CD4-positive, alpha-beta T cell treated with Interleukin-15 for 1 hour (primary cell): ENCODE measurements around the gene RAPGEF4.

Source experiments
- DNase-seq: peaks from one replicate; pipeline ENCODE4 v3.0.0-alpha.2; 2020

RAPGEF4 gene

DNA sequence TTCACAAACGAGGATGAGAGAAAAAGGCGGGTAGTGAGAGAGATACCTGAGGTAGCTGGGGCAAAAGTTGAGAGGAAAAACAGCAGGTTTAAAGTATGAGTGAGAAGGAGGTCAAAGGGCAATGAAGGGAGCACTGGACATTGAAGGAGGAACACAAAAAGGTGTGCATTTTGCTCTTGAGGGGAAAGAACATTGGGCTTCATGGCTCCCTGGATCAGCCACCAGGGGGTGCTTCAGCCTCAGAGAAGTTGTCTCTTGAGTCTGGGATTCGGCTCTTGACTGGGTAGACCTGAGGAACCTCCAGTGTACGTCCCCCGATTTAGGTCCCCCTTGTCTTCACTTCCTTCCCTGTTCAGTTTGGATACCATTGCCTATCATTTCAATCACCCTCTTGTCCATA, 128.5 kb downstream of the RAPGEF4 start:
- DNase-seq = no peak

DNA sequence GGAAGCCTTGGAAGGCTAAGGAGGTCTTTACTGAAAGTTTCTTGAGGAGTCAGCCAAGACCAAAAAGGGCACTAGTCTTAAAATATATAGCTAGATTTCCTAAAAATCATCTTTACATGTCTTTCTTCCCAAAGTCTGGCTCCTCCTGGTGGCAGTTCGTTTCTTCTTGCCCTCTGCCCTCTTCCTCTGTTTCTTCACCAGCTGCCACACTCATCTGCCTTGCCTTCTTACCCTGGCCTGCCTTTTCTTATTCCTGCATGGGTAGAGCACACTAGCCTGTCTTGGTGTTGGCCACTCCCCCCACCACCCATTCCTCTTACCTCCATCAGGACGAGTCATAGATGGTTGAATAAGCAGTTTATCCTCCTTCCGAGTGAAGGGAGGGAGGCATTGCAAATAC, 129.8 kb downstream of the RAPGEF4 start:
- no peak for DNase-seq

DNA sequence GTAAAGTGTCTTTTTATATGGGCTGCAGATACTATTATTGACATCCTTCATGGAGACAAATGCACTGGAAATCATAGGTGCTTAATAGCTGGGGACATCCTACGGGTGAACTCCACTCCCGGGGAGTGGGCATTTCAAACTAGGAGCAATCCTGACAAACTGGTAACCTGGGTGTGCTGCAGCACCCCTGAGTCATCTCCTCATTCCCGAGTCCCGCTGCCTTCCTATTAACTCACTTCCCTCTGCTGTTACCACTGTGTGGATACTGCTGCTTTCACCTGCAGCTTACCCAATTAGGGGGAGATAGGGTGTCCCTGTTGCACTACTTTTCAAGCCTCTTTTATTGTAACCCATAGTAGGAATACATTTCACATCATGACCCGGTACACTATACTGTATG, 134.2 kb downstream of the RAPGEF4 start:
- no peak for DNase-seq

DNA sequence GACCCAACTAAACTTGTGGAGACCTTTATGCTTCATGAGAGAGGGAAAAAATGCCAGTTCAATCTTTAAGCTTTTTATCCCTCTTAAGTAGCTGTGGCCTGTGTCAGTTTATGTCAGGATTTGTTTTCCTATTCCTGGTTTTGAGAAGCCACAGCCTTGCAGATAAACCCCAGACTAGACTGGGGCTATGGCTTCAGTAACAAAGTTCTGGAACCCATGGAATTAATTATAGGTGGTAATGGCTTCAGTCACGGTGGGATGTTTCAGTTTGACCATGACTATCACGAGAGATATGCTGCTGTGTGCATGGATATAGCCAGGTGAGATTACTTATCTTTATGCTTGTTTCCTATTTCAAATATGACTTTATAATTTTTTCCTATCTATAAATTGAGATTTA, 134.8 kb downstream of the RAPGEF4 start:
- DNase-seq = no peak

DNA sequence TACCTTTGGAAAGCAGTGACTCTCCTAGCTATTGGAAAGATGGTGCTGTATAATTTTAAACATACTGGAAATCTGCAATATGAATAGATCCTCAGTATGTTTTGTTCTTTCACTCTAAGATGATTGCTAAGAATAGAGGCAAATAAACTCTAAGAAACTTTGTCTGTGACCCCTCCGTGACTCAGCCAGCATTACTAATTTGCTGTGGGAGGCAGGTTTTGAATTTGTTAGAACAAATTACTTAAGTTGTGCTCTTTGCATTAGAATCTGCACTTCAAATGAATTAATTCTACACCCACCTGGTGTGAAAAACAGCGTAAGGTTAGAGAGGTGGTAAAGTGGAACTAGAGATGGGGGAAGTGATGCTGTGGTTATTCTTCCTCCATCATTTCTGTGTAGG, 142.2 kb downstream of the RAPGEF4 start:
- no peak for DNase-seq

DNA sequence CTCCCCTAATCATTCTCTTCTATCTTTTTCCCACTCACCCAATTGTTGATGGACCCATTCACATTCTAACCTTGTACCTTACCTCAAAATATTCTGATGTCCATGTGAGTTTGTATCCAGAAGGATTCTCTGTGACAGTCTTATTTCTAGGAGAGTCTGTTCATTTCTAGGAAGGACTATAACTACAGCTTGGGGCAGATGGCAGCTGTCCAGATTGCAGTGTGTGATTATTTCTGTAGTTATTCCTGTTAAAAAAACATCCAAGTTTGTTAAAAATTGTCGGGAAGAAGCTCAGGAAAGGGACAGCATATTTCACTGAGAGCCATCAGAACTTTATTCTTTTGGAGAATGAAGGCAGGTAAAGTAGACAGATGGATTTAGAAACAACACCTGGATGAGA, 142.6 kb downstream of the RAPGEF4 start:
- no peak for DNase-seq

DNA sequence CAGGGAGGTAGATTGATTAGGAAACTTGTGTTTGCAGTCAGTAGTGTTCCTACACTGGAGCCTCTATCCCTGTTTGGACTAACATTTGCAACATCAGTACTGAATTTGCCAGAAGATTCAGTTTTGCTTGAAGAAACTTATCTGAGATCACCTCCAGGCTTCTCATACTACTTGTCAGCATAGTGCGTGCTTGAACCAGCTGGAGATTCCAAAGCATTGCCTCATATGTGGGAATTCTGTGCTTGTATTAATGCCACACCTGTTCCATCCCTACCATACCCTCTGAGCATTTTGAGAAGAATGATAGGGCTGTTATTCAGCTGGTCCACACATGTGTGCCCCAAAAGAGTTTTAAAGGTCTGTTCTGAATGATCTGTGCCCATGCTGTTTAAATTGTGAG, 148.7 kb downstream of the RAPGEF4 start:
- DNase-seq = no peak

DNA sequence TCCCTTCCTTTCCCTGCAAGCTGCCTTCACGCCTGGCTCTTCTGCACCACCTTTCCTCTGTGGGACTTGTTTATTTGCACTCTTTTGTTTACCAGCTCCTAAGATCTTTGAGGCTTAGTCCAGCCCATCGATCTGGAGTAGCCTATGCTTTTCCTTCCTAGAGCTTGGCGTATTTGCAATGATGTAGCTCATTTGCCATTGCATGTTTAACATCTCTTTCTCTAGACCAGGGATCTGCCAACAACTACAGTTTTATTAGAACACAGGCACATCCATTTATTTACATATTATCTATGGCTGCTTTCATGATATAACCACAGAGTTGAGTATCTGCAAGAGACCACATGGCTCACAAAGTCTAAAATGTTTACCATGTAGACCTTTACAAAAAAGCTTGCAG, 150.4 kb downstream of the RAPGEF4 start:
- no peak for DNase-seq

DNA sequence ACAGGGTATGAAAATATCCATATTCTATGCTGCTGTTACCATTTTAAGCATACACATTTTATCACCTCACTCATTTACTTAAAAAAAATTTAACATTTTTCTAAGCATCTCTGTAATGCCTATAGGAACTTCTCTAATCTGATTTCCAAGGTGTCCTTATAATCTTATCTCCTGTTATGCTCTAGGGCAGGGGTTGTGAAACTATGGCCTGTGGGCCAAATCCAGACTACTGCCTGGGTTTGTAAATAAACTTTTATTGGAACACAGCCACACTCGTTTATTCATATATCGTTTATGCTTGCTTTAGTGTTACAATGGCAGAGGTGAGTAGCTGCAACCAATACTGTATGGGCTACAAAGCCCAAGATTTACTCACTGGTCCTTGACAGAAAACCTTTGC, 151.6 kb downstream of the RAPGEF4 start:
- DNase-seq = no peak

DNA sequence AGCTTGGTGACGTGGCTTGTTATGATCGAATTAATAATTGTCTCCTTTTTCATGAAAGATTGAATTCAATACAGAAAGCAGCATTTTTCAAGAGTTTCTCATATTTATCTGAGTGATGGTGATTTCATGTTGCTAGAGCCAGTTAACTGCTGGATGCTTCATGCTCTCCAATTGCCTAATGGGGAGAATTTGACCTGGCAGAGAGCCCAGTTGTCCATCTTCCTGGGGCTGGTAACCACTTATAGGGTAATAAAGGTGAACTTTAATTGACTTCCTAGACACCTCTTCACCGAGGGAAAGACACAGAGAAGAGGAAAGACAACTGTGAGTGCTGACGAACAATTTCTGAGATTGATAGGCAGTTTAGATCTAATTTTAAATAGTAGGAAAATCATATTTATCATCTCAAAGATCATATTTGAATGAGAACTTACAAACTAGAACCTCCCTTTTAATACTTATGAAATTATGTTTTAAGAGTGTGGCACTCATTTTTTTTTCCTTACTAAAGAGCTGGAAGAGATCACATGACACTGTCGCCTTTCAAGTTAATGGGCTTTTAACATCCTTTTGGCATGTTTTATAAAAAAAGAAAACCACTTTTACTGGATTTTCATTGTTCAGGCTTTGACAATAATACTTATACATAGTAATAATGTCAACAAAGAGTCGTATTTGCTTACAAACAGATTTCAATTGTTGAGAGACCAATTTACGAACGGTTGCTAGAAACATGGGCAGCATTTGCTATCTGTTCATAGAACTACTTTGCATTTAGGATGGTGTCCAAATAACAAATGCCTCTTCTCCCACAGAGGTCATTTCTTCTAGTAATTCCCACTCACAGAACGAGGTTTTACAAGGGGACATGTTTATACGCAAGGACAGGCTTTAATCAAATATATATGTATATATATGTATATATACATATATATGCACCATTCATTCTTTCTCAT, 153.3 kb downstream of the RAPGEF4 start:
- no peak for DNase-seq

DNA sequence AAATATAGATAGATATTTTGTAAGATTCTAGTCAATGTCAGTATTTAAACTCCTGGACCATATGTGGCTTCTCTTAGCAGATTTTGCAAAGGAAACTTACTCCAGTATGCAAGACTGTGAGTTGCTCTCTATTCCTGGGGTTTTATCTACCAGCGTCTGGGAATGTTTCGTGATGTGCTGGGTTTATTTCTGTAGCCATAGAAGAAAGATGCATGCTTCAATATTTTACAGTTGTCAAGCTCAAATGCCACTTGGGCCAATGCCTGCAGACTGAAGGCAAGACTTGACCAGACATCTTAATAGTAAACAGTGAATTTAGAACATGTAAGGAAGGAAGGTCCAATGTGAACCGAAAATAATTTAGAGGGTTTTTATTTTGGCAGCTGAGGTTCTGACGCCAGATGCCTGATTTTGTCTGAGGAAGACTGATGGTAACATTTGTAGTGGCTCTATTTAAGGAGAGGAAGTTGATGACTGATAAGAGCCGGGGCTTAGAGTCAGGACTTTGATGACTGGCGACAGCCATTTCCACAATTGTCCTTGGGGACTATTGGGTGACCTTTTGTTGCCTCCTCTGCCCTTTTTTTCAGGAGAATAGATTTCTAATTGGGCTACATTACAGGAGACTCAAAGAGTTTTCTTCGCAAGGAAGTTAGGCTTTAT, 154.3 kb downstream of the RAPGEF4 start:
- DNase-seq = no peak

DNA sequence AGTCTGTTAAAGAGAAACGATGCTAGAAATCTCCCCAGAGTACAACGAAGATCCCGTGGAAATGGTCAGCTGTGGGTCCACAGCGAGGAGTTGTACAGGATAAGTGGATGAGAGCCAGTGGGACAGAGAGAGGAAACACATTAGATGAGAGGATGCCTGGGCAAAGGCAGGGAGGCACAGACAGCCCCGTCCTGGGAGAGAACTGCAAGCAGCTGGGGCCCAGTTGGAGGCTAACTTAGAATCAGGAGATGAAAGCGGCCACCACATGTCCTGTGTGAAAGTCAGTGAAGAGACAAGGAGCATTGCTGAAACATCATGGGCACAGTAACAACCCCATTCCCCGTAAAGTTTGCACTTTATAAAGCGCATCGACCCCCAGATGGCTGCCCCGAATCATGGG, 157.5 kb downstream of the RAPGEF4 start:
- DNase-seq = no peak

DNA sequence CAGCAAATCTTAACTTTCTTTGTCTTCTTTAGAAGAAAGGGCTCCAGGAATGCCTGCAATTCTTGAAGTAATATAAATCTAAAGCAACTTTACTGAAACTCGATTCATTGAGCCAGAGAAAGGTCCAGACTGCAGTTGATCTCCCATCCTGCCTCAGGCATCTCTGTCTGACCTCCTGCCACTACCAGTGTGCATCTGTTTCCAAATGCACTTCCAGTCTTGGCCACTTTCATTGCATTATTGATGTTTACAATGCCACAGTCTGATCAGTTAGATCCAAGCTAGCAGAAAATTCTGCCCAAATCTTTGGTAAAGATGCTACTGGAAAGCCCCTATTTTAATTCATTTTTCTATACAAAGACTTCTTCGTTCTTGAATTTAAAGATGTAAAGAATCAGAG, 158.0 kb downstream of the RAPGEF4 start:
- no peak for DNase-seq

DNA sequence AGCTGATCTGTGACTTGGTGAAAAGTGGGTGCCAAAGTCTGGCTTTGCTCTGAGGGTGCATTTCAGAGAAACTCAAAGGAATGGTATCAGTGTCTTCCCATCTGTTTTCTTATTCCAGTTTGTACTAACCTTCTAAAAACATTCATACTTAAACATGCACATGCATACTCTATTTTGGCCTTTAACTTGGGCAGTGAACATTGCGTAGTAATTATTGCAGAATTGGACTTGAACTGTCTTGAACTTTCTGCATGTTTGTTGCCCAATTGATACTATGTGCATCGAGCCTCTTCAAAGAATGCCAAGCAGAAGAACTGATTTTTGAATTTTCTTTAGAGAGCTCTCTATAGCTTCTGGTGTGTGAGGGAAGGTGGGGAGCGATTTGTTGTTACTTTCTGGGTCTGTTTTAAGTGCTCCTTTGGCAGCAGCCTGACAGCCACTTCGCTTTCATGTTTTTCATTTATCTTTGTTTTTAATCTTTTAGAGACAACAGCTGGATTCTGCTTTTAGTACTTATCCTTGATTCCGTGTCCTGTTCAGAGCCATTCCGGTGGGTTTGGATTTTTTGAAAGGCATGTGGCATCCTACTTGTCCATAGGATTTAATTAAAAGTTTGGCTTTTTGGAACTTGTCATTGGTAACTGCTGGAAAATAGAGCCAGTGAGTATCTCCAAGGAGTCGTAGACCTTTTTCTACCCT, 159.2 kb downstream of the RAPGEF4 start:
- DNase-seq = no peak

DNA sequence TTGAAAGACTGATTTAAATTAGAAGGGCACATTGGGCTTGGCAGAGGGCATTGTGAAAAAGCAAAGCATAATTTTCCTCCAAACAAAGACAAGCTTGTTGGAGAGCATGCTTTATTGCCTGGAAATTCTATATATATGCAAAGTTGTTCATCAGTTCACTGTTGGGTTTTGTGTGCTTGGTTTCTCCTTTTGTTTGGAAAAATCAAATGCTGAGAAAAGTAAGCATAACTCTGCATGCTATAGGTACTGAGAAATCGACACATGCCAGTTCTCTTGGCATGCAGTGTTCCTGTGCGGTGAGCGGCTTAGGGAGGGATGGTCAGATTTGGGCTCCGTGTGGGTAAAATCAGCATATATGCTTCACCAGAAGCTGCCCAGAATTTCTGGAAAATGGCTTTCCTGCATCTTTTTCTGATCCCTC, 161.0 kb downstream of the RAPGEF4 start:
- no peak for DNase-seq

DNA sequence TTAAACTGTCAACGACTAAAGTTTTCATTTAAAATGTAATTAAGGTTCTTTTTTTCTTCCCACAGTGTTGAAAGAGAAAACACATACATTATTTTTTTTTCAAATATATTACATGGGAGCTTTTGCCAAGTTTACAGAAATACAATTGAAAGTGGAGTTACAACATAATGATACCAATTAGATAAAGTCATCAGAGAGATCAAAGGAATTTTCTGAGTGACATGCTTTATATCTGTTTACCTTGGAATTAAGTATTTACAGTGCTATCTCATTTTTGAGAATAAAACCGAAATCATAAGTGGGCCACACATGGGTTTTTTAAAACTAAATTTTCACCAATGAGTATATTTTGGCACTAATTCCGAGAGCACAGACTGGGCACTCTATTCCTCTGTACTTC, 165.2 kb downstream of the RAPGEF4 start:
- DNase-seq = no peak

DNA sequence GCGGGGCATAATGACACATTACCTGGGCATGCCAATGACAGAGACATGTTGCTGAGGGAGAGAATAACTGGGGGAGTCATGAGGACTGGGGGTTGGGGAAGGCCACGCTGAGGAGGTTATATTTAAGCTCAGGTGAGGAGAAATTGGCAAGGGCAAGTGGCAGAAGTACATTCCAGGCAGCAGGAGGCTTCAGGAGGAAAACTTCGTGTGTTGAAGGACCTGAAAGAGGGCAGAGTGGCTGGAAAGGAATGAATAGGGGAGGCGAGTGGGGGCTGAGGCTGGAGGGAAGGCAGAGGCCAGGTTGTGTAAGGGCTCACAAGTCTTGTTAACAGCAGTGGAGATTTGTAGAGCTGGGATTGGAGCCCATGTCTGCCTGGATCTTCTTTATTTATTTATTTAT, 166.3 kb downstream of the RAPGEF4 start:
- DNase-seq = no peak

DNA sequence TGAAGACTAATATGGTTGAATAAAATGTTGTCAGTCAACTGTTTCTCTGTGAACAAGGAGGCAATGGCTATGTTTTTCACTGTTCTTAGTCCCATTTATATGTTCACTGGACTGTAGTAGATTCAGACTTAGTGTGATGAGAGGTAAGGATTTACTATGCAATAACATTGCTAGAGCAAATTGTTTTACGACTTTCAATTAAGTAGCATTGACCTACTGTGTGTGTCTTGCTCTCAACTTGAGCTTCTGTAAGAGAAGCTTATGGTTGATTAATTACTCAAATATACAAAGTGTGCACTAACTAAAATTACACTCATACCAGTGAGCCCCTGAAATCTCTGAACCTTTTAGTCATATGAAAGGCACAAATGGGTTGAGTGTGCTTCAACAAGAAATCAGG, 168.6 kb downstream of the RAPGEF4 start:
- DNase-seq = no peak

DNA sequence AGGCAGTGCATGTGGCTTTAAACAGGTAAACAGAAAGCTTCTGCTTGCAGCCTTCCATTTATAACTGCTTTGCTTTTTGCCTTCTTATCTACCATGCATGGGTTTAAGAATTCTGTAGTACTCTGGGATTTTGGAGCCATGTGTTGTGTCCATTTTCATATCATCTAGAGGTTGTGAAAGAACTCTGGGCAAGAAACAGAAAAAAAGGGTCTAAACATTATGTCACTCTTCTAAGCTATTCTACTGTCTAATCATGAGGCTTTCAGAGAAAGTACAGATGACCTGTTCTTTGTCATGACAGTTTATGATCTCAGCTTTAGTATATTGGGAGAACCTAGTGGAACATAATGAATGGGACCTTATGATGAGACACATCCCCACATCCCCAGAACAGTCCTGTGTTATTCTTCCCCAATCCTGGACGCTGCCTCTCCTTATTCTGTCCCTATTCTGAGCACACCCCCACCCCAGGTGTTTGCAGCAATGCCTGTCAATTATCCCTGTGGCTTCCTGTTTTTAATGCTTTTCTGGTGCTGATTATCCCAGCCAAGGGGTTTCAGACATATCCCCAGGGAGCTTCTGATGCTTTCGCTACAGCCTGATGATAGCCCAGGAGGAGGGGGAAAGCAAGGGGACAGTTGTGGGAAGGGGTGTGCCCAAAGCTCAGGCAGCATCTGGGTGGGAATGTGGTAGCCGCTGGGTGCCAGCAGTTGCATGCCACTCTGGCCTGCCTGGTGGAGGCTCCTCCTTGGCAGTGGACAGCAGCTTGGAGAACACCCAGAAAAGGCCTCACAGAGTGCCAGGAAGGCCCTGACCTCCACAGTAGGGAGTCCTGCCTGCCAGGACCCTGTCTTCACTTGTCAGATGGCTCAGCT, 170.5 kb downstream of the RAPGEF4 start:
- DNase-seq = no peak

DNA sequence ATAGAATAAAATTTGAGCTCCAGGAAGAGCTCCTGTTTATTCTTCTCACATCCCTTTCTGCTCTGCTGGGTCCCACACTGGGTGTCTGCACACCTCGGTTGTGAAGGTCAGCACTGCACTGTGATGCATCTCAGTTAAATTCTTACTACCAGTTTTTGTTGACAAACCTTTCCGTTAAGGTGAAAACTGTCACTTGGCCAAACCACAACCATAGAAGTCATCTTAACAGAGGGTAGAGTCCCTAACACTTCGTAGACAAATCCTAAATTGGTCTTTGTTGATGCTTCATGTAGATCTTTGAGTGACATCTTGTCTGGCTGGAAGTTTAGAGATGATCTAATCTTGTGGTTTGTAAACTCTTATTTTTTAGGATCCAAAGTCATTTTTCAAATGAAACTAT, 172.6 kb downstream of the RAPGEF4 start:
- DNase-seq = no peak

DNA sequence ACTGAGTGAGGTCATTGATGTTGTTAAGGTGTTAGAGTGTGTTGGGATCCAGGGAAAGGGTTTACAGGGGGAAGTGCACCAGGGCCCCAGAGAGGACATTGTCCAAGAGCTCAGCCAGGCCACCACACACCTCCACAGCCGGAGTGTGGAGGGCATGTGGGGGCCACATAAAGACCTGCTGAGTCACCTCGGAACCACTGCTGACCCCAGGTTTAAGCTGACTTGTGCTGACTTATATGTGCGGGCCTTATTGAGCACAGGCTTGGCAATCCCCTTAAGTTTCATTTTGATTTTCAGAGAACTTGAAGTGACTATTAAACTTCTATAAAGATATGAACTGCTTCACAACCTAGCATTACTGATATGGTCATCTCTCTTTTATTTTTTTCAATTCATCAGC, 173.8 kb downstream of the RAPGEF4 start:
- no peak for DNase-seq

DNA sequence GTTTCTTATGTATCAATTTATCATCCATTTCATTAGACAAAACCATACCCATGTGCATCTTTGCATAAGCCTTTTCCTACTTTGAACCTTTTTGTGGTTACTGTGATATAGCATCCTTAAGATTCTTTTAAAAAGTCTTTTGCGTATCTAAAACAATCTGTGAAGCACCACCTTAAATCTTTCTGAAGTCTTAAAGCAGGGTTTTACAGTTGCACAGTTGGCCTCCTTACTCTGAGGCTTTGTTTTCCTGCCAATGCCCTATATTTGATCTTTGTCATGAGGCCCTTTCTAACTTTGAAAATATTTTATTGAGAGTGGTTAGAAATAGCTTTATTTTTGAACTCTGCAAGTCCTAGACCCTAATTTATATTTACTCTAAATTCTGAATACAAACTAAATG, 176.6 kb downstream of the RAPGEF4 start:
- no peak for DNase-seq
